K562 (cell line): Measurements from ENCODE around the gene FASTKD1. TPM values are rescaled to one million over a fixed set of nuclear protein-coding genes. Genes with fewer than 3 reads are reported as not detected.

Source experiments
- ATAC-seq: fragments of 200-7000 bp; cut with Tn5 transposase; 3 replicates; pipeline ENCODE4 v1.9.1; 2020; ENCODE audit warnings: moderate library complexity
- BruUV-seq: library from RNA; stranded (reverse); fragments of 400-500 nt; replicated peaks from 2 replicates; lab custom pipeline; 2021; lab: Mats Ljungman, UMichigan
- CTCF ChIA-PET: fragments of 300-600 bp; formaldehyde crosslinking; extraction: SDS; loops from one replicate; lab custom pipeline; 2021; ENCODE audit warnings: low intra/inter-chr PET ratio; lab: Yijun Ruan, JAX
- POLR2A ChIA-PET: fragments of 300-600, 350-650 bp; sonication (Branson Sonifier 250); formaldehyde crosslinking; extraction: SDS; loops from one replicate; lab custom pipeline; 2021; ENCODE audit warnings: antibody characterized with exemption, inconsistent platforms; lab: Yijun Ruan, JAX
- DNase-seq, 4 experiments: peaks; one replicate each; pipeline versions ENCODE4 v3.0.0 to v3.0.0-alpha.2; 2011 to 2018; ENCODE audit warnings: low spot score in 3 of 4, mixed read lengths in 3 of 4; ENCODE audit errors: extremely low read depth in 1 of 4
- FAIRE-seq: peaks from 2 replicates; lab custom pipeline; 2011; peaks lifted over from hg19 to GRCh38; lab: Jason Lieb, UNC
- H2AFZ ChIP-seq: 2 replicates; pipeline ENCODE4 v1.6.0; 2011; ENCODE audit warnings: low read depth, low read length, control low read depth, inconsistent platforms
- H3K27ac ChIP-seq: fragments of 200-600 bp; 3 replicates; pipeline ENCODE4 v1.8.0; 2011; ENCODE audit warnings: low read depth, mild to moderate bottlenecking, control low read depth, inconsistent platforms, low read length, moderate library complexity, mixed read lengths; ENCODE audit errors: extremely low read depth
- H3K27me3 ChIP-seq, 2 experiments: fragments of 300-600 bp in 1 of 2; 2 replicates in 1 of 2; 3 replicates in 1 of 2; pipeline versions ENCODE4 v1.6.0 to v1.8.0; 2011; ENCODE audit warnings: inconsistent platforms in 2 of 2, low read length in 2 of 2, mild to moderate bottlenecking in 1 of 2, mixed read lengths in 1 of 2, moderate library complexity in 1 of 2; ENCODE audit not compliant: control insufficient read depth in 2 of 2, insufficient read depth in 2 of 2
- H3K36me3 ChIP-seq: fragments of 300-600 bp; 3 replicates; pipeline ENCODE4 v1.8.0; 2011; ENCODE audit warnings: mild to moderate bottlenecking, low read length, inconsistent platforms; ENCODE audit not compliant: control insufficient read depth, insufficient read depth
- H3K4me1 ChIP-seq, 2 experiments: fragments of 200-600 bp in 1 of 2; replicated peaks in 1 of 2; 2 replicates in 1 of 2; 3 replicates in 1 of 2; pipeline versions ENCODE4 v1.5.1 to v1.8.0; 2011; ENCODE audit warnings: inconsistent platforms in 2 of 2, low read length in 2 of 2, mild to moderate bottlenecking in 1 of 2, mixed read lengths in 1 of 2, moderate library complexity in 1 of 2; ENCODE audit not compliant: control insufficient read depth in 2 of 2, insufficient read depth in 2 of 2
- H3K4me2 ChIP-seq: 2 replicates; pipeline ENCODE4 v1.6.1; 2011; ENCODE audit warnings: low read length, control low read depth, inconsistent platforms, mixed read lengths; ENCODE audit not compliant: insufficient read depth
- H3K4me3 ChIP-seq: fragments of 200-600 bp; sonication (generic), shearing (Covaris generic); 2 replicates; pipeline ENCODE4 v1.5.1; 2016; ENCODE audit warnings: control low read depth, inconsistent platforms
- H3K79me2 ChIP-seq: fragments of 200-600 bp; 3 replicates; pipeline ENCODE4 v1.8.0; 2011; ENCODE audit warnings: low read length, inconsistent platforms; ENCODE audit not compliant: control insufficient read depth, insufficient read depth
- H3K9ac ChIP-seq, 2 experiments: 2 replicates each; pipeline versions ENCODE4 v1.6.0 to v1.6.1; 2011; ENCODE audit warnings: low read depth in 2 of 2, low read length in 2 of 2, control low read depth in 1 of 2, inconsistent platforms in 1 of 2, mild to moderate bottlenecking in 1 of 2, mixed read lengths in 1 of 2; ENCODE audit not compliant: insufficient read depth in 1 of 2
- H3K9me1 ChIP-seq: one replicate; pipeline ENCODE4 v1.6.0; 2011; ENCODE audit warnings: inconsistent platforms, mild to moderate bottlenecking, low read length, moderate library complexity; ENCODE audit not compliant: control insufficient read depth, insufficient read depth
- H3K9me3 ChIP-seq: replicated peaks from 2 replicates; pipeline ENCODE4 v1.5.1; 2011; ENCODE audit warnings: low read depth, low read length, inconsistent platforms; ENCODE audit not compliant: control insufficient read depth, insufficient read depth
- H4K20me1 ChIP-seq: replicated peaks from 2 replicates; pipeline ENCODE4 v1.6.1; 2011; ENCODE audit warnings: low read length, inconsistent platforms, mixed read lengths; ENCODE audit not compliant: control insufficient read depth, insufficient read depth
- CSDE1 ChIP-seq, 2 experiments: fragments of 450-650 bp; IDR thresholded peaks; 2 replicates each; pipeline ENCODE4 v1.6.1; 2016; ENCODE audit warnings: mild to moderate bottlenecking in 1 of 2
- FIP1L1 ChIP-seq: fragments of 200-400 bp; formaldehyde crosslinking; IDR thresholded peaks from 2 replicates; pipeline ENCODE4 v1.6.1; 2018; ENCODE audit warnings: mild to moderate bottlenecking, low read depth, low read length; ENCODE audit not compliant: poor library complexity, severe bottlenecking
- FUS ChIP-seq: fragments of 200-400 bp; formaldehyde crosslinking; optimal IDR thresholded peaks from 2 replicates; pipeline ENCODE3; 2017; ENCODE audit warnings: low read depth, low read length
- HSF4 ChIP-seq: fragments of 250-450 bp; sonication (Bioruptor Pico); IDR thresholded peaks from 2 replicates; pipeline ENCODE4 v2.1.2; 2022; ENCODE audit warnings: mild to moderate bottlenecking, moderate library complexity, borderline replicate concordance
- NFRKB ChIP-seq: fragments of 450-650 bp; IDR thresholded peaks from 2 replicates; pipeline ENCODE4 v1.6.1; 2016; ENCODE audit warnings: low read depth
- TAF15 ChIP-seq: fragments of 200-400 bp; formaldehyde crosslinking; IDR thresholded peaks from 2 replicates; pipeline ENCODE4 v1.6.1; 2017; ENCODE audit warnings: mild to moderate bottlenecking, low read depth, low read length, moderate library complexity
- ZNF445 ChIP-seq: fragments of 250-450 bp; sonication (Bioruptor Pico); IDR thresholded peaks from 2 replicates; pipeline ENCODE4 v1.4.0; 2020; ENCODE audit warnings: low read depth, mild to moderate bottlenecking, moderate library complexity
- ZNF75A ChIP-seq: fragments of 450-650 bp; formaldehyde crosslinking; IDR thresholded peaks from 2 replicates; pipeline ENCODE4 v1.4.0; 2020; ENCODE audit warnings: mild to moderate bottlenecking
- in situ Hi-C: fragments of 300-500 bp; cut with MboI; formaldehyde crosslinking; loops from 4 replicates; pipeline ENCODE4 v1.15.0; 2018; ENCODE audit warnings: inconsistent platforms, mixed read lengths
- intact Hi-C: fragments of 100-400 bp; cut with micrococcal nuclease; formaldehyde crosslinking; loops from 2 replicates; pipeline ENCODE4 v1.14.2; 2022
- polyA plus RNA-seq, 8 experiments: library from polyadenylated mRNA; depleted of rRNA in 4 of 8; stranded (reverse) in 5 of 8; unstranded in 3 of 8; fragments of >200 nt; fragmentation: Nextera tagmentation in 2 of 8; fragmentation: Illumina TruSeq in 1 of 8; extraction: Ambion mirVana in 2 of 8; extraction: Trizol in 1 of 8; gene quantifications; 2 replicates each; pipeline versions ENCODE4 v1.2.1 to v1.2.3, GENCODE V29; 2011 to 2014; ENCODE audit warnings: inconsistent platforms in 1 of 8, missing spikeins in 1 of 8
- total RNA-seq, 7 experiments: library from RNA; depleted of rRNA in 6 of 7; stranded (reverse); fragments of >200 nt in 6 of 7; fragmentation: Illumina TruSeq in 2 of 7; extraction: Trizol in 2 of 7; gene quantifications; 2 replicates each; pipeline versions ENCODE4 v1.2.1 to v1.2.3, GENCODE V29; 2011 to 2021; ENCODE audit warnings: low replicate concordance in 1 of 7
- TF ChIP-seq, protein P1 (sequence below): fragments of 450-650 bp; IDR thresholded peaks from 2 replicates; pipeline ENCODE4 v1.6.1; 2016; ENCODE audit warnings: low read depth

FASTKD1 gene
- total and polyA plus RNA-seq, 9 of the 15 experiments (the other 6 are each of a cell fraction or from before 2014, with no cell fraction given), result 63.5 to 134 (median 119) TPM

DNA sequence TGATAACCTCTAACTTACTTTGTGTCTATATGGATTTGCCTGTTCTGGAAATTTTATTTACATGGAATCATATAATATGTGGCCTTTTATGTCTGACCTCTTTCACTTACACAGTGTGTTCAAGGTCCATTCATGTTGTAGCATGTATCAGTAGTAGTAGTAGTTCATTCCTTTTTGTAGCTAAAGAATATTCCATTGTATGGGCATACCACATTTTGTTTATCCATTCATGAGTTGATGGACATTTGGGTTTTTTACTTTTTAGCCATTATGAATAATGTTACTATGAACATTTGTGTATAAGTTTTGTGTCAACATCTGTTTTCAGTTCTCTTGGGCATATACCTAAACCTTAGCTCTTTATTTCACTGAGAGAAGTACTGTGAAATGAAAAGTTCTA, 82.8 kb downstream of the FASTKD1 start:
- TF ChIP-seq, protein P1, sequence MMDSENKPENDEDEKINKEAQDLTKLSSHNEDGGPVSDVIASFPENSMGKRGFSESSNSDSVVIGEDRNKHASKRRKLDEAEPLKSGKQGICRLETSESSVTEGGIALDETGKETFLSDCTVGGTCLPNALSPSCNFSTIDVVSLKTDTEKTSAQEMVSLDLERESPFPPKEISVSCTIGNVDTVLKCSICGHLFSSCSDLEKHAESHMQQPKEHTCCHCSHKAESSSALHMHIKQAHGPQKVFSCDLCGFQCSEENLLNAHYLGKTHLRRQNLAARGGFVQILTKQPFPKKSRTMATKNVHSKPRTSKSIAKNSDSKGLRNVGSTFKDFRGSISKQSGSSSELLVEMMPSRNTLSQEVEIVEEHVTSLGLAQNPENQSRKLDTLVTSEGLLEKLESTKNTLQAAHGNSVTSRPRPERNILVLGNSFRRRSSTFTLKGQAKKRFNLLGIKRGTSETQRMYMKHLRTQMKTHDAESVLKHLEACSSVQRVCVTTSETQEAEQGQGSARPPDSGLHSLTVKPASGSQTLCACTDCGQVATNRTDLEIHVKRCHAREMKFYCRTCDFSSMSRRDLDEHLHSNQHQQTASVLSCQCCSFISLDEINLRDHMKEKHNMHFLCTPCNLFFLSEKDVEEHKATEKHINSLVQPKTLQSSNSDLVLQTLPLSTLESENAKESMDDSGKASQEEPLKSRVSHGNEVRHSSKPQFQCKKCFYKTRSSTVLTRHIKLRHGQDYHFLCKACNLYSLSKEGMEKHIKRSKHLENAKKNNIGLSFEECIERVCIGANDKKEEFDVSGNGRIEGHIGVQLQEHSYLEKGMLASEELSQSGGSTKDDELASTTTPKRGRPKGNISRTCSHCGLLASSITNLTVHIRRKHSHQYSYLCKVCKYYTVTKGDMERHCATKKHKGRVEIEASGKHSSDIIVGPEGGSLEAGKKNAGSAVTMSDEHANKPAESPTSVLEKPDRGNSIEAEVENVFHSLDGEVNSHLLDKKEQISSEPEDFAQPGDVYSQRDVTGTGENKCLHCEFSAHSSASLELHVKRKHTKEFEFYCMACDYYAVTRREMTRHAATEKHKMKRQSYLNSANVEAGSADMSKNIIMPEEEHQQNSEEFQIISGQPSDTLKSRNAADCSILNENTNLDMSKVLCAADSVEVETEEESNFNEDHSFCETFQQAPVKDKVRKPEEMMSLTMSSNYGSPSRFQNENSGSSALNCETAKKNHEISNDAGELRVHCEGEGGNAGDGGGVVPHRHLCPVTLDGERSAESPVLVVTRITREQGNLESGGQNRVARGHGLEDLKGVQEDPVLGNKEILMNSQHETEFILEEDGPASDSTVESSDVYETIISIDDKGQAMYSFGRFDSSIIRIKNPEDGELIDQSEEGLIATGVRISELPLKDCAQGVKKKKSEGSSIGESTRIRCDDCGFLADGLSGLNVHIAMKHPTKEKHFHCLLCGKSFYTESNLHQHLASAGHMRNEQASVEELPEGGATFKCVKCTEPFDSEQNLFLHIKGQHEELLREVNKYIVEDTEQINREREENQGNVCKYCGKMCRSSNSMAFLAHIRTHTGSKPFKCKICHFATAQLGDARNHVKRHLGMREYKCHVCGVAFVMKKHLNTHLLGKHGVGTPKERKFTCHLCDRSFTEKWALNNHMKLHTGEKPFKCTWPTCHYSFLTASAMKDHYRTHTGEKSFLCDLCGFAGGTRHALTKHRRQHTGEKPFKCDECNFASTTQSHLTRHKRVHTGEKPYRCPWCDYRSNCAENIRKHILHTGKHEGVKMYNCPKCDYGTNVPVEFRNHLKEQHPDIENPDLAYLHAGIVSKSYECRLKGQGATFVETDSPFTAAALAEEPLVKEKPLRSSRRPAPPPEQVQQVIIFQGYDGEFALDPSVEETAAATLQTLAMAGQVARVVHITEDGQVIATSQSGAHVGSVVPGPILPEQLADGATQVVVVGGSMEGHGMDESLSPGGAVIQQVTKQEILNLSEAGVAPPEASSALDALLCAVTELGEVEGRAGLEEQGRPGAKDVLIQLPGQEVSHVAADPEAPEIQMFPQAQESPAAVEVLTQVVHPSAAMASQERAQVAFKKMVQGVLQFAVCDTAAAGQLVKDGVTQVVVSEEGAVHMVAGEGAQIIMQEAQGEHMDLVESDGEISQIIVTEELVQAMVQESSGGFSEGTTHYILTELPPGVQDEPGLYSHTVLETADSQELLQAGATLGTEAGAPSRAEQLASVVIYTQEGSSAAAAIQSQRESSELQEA, result no peak
- TF ChIP-seq ZNF445 (CRISPR knock-in tag) (no peak), FIP1L1 (no peak), NFRKB (no peak), HSF4 (CRISPR knock-in tag) (no peak), TAF15 (no peak), CSDE1 (IDR thresholded peaks at IDR 0.05) (no peak), FUS (no peak), ZNF75A (no peak)

More for the DNA sequence above, 82.8 kb downstream of the FASTKD1 start:
- BruUV-seq, result no TSS peak
- in situ Hi-C loops, result no loop called here
- Histone ChIP-seq H3K79me2 (no peaks in the 10 kb centered on the region), H3K9me3 (no peaks in the 10 kb centered on the region), H3K27me3 (no peaks in the 10 kb centered on the region), H3K4me1 (no peaks in the 10 kb centered on the region), H2AFZ (no peak overlapping the region), H3K36me3 (no peaks in the 10 kb centered on the region), H3K4me2 (no peak overlapping the region), H4K20me1 (no peaks in the 10 kb centered on the region), H3K9me1 (no peaks in the 10 kb centered on the region), H3K27ac (no peak overlapping the region), H3K4me3 (no peak overlapping the region), H3K9ac (no peak overlapping the region)
- intact Hi-C loops, result no loop called here
- DNase-seq (no peak), FAIRE-seq (no peak), ATAC-seq (no peak)
- CTCF ChIA-PET, result no interaction called here
- POLR2A ChIA-PET, result interaction anchor here (1.1 to 1.8 kb wide), 3 partner anchors 9 to 83 kb away, joined by 3 to 5 read pairs (median 5); partner anchors contain the start of genes BBS5 and FASTKD1
